Stomach smooth muscle (tissue), 2 donors: Measurements from ENCODE around the gene SETD5.

Experiments used
- H3K27ac ChIP-seq: one replicate; pipeline ENCODE4 v1.7.0; 2013; ENCODE audit warnings: mild to moderate bottlenecking, low read length, inconsistent platforms
- H3K27me3 ChIP-seq, 2 donors: one replicate each; pipeline ENCODE4 v1.7.0; 2013; ENCODE audit warnings: low read length in 2 of 2; ENCODE audit not compliant: insufficient read depth in 2 of 2, control insufficient read depth in 1 of 2
- H3K36me3 ChIP-seq, 2 donors: one replicate each; pipeline ENCODE4 v1.7.0; 2013; ENCODE audit warnings: low read length in 2 of 2; ENCODE audit not compliant: control insufficient read depth in 2 of 2, insufficient read depth in 2 of 2
- H3K4me1 ChIP-seq: one replicate; pipeline ENCODE4 v1.7.0; 2013; ENCODE audit warnings: low read length; ENCODE audit not compliant: control insufficient read depth, insufficient read depth
- H3K4me3 ChIP-seq, 2 donors: one replicate each; pipeline ENCODE4 v1.7.0; 2013; ENCODE audit warnings: low read length in 2 of 2
- H3K9ac ChIP-seq, 2 donors: one replicate each; pipeline ENCODE4 v1.7.0; 2013; ENCODE audit warnings: low read length in 2 of 2, mild to moderate bottlenecking in 1 of 2
- H3K9me3 ChIP-seq, 2 donors: one replicate each; pipeline ENCODE4 v1.7.0; 2013; ENCODE audit warnings: low read length in 2 of 2; ENCODE audit not compliant: control insufficient read depth in 2 of 2
- donor health status: healthy.
- donor health status: Pancreatic carcinoma.

Gene SETD5

GRCh38 chr3:9390265-9390888 is 7.0 kb upstream of the SETD5 start:
- Histone ChIP-seq H3K9me3 (no peaks in the 10 kb centered on the region), H3K36me3 (peaks cover 34 to 50% of the 10 kb centered on the region in 2 donors), H3K9ac (no peak overlapping the region), H3K4me1 (peaks cover 7% of the 10 kb centered on the region), H3K27me3 (no peaks in the 10 kb centered on the region), H3K27ac (no peak overlapping the region), H3K4me3 (no peak overlapping the region)

DNA sequence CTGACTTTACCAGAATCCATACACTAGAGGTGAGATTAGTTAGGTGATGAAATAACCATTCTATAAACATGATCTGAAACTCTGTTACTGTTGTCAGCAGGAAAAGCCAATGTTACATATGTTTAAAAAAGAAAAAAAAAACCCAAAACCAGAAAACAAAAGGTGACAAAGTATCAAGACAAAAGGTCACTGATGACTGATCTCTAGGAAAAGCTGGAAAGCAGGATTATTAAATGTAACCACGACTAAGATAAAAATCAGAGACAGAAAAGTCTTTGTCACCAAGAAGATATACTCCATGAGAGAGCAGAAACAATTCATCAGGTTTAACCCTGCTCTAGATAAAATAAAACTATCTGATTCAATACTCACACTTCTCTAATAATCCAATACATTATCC is 5.4 kb upstream of the SETD5 start:
- Histone ChIP-seq H3K27me3 (no peaks in the 10 kb centered on the region), H3K4me1 (peaks cover 13% of the 10 kb centered on the region), H3K9ac (peak overlapping the region in 1 of 2 donors; percentile 20), H3K36me3 (peaks cover 34 to 45% of the 10 kb centered on the region in 2 donors), H3K4me3 (no peak overlapping the region), H3K9me3 (no peaks in the 10 kb centered on the region), H3K27ac (no peak overlapping the region)

GRCh38 chr3:9395570-9396300 is 1.7 kb upstream of the SETD5 start:
- no peaks in the 10 kb centered on the region for H3K9me3 ChIP-seq
- peak overlapping the region; percentile 90 for H3K27ac ChIP-seq
- H3K4me3 ChIP-seq = peak overlapping the region; percentile 82 to 96
- H3K4me1 ChIP-seq = peaks cover 19% of the 10 kb centered on the region
- no peaks in the 10 kb centered on the region for H3K27me3 ChIP-seq
- peak overlapping the region; percentile 86 for H3K9ac ChIP-seq
- H3K36me3 ChIP-seq = peaks cover 13 to 17% of the 10 kb centered on the region in 2 donors

GRCh38 chr3:9396301-9396631 is 1.1 kb upstream of the SETD5 start:
- Histone ChIP-seq H3K9ac (peak overlapping the region; percentile 86), H3K4me3 (peak overlapping the region; percentile 82 to 96), H3K27ac (peak overlapping the region; percentile 90), H3K4me1 (peaks cover 21% of the 10 kb centered on the region), H3K36me3 (peaks cover 9 to 11% of the 10 kb centered on the region in 2 donors), H3K9me3 (no peaks in the 10 kb centered on the region), H3K27me3 (no peaks in the 10 kb centered on the region)

- H3K4me1 ChIP-seq = peaks cover 21% of the 10 kb centered on the region
- peak overlapping the region; percentile 82 to 96 for H3K4me3 ChIP-seq
- peak overlapping the region; percentile 86 to 87 for H3K9ac ChIP-seq
- no peaks in the 10 kb centered on the region for H3K27me3 ChIP-seq
- no peaks in the 10 kb centered on the region for H3K9me3 ChIP-seq
- peak overlapping the region; percentile 90 for H3K27ac ChIP-seq
- H3K36me3 ChIP-seq = peaks cover 4 to 7% of the 10 kb centered on the region in 2 donors
These were observed 633 bp upstream of the SETD5 start for GRCh38 chr3:9396632-9397331.

DNA sequence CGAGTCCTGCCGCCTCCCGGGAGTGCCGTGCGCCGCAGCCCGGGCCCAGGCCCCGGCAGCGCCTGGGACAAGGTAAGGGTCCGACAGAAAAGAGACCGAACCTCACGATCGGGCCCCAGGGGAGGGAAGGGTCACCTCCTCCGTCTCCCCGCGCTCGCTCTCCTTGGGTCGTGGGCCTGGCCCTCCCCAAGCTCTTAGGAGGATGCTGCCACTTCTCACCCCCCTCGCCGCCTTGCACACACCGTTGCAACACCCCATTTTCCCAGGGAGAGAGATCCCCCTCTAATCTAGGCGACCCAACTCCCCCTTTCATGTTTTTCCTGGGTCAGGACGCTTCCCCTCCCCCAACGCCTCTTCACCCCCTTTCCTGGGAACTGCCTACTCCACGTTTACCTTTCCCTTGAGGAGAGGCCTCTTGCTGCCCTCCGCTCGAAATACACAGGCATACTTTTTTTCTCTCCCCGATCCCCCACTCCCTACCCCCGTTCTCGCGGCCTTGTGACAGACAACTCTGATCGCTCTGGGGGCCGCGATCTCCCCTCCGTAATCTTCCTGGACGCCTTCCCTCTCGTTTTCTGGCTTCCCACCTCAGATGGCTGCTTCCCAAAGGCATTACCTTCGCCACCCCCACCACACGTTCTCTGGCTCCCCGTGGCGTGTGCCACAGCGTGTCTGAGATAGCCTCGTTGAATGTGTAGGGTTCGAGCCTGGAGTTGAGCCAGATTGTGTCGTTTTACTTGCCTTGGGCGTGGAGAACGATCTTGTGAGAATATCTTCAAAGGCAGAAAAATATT is 688 bp downstream of the SETD5 start:
- peak overlapping the region; percentile 94 to 95 for H3K4me3 ChIP-seq
- peaks cover 3 to 4% of the 10 kb centered on the region in 2 donors for H3K36me3 ChIP-seq
- no peaks in the 10 kb centered on the region for H3K9me3 ChIP-seq
- H3K27me3 ChIP-seq = no peaks in the 10 kb centered on the region
- peak overlapping the region; percentile 97 for H3K27ac ChIP-seq
- peaks cover 32% of the 10 kb centered on the region for H3K4me1 ChIP-seq
- H3K9ac ChIP-seq = peak overlapping the region; percentile 99

DNA sequence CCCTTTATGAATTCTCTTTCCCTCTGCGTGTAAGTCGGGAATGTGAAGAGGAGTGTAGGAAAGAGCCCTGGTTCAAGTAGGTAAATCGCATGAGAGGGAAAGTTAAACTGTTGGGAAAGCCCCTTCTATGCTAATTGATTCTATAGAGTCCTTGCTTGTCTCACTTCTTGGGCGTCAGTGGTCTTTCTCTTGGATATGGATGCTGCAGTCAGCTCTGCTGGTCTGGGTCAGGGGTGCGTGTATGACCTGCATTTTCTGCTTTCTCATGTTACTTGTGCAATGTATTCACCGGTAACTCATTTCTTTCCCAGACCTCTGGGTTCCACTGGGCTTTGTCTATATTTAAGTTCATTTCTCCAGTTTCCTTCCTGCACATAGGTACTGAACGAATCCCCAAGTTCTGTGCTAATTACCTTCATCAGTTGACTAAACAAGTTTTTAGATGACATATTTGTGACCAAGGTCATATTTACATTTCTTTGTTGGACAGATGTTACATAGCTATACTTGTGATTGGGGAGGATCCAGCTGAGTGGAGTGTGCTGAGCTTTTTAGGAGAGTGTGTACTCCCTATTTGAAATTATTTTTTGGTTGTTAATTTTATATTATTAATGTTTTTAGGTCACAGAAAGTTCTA is 1.4 kb downstream of the SETD5 start:
- H3K4me3 ChIP-seq = peak overlapping the region; percentile 94 to 95
- H3K9ac ChIP-seq = peak overlapping the region; percentile 99
- H3K27me3 ChIP-seq = no peaks in the 10 kb centered on the region
- H3K27ac ChIP-seq = peak overlapping the region; percentile 97
- peaks cover 0 to 2% of the 10 kb centered on the region in 2 donors for H3K36me3 ChIP-seq
- H3K4me1 ChIP-seq = peaks cover 33% of the 10 kb centered on the region
- no peaks in the 10 kb centered on the region for H3K9me3 ChIP-seq

GRCh38 chr3:9399337-9399703 is 1.9 kb downstream of the SETD5 start:
- peaks cover 0 to 2% of the 10 kb centered on the region in 2 donors for H3K36me3 ChIP-seq
- peak overlapping the region; percentile 97 for H3K27ac ChIP-seq
- no peaks in the 10 kb centered on the region for H3K9me3 ChIP-seq
- peaks cover 33% of the 10 kb centered on the region for H3K4me1 ChIP-seq
- H3K27me3 ChIP-seq = no peaks in the 10 kb centered on the region
- H3K4me3 ChIP-seq = peak overlapping the region; percentile 94 to 95
- H3K9ac ChIP-seq = peak overlapping the region; percentile 99

- no peaks in the 10 kb centered on the region for H3K27me3 ChIP-seq
- peak overlapping the region; percentile 97 for H3K27ac ChIP-seq
- H3K9ac ChIP-seq = peak overlapping the region in 1 of 2 donors; percentile 99
- peak overlapping the region; percentile 94 to 95 for H3K4me3 ChIP-seq
- H3K36me3 ChIP-seq = peaks cover 0 to under 1% of the 10 kb centered on the region in 2 donors
- no peaks in the 10 kb centered on the region for H3K9me3 ChIP-seq
- H3K4me1 ChIP-seq = peaks cover 35% of the 10 kb centered on the region
These were observed 2.3 kb downstream of the SETD5 start for GRCh38 chr3:9399746-9400145.

- Histone ChIP-seq H3K27me3 (no peaks in the 10 kb centered on the region), H3K9ac (no peak overlapping the region), H3K9me3 (no peaks in the 10 kb centered on the region), H3K4me3 (peak overlapping the region in 1 of 2 donors; percentile 16), H3K27ac (peak overlapping the region; percentile 12), H3K4me1 (peaks cover 34% of the 10 kb centered on the region), H3K36me3 (no peaks in the 10 kb centered on the region)
These were observed 3.2 kb downstream of the SETD5 start for GRCh38 chr3:9400616-9401015.
